ENCODE data around the gene FANK1.
"Not testable (repeated sequence)": the region's sequence is repeated elsewhere in the genome, so short reads cannot be mapped to it uniquely, and the experiment has no call there.

- TF ChIP-seq, protein P1, sequence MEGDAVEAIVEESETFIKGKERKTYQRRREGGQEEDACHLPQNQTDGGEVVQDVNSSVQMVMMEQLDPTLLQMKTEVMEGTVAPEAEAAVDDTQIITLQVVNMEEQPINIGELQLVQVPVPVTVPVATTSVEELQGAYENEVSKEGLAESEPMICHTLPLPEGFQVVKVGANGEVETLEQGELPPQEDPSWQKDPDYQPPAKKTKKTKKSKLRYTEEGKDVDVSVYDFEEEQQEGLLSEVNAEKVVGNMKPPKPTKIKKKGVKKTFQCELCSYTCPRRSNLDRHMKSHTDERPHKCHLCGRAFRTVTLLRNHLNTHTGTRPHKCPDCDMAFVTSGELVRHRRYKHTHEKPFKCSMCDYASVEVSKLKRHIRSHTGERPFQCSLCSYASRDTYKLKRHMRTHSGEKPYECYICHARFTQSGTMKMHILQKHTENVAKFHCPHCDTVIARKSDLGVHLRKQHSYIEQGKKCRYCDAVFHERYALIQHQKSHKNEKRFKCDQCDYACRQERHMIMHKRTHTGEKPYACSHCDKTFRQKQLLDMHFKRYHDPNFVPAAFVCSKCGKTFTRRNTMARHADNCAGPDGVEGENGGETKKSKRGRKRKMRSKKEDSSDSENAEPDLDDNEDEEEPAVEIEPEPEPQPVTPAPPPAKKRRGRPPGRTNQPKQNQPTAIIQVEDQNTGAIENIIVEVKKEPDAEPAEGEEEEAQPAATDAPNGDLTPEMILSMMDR (IDR thresholded peaks at IDR 0.05), result not testable (repeated sequence)
- TF ChIP-seq POLR2A (IDR thresholded peaks at IDR 0.05), result not testable (repeated sequence)
Observed at GRCh38 chr10:125970077-125970630, 73.8 kb downstream of the FANK1 start.
